Kidney (tissue), 14 donors: ENCODE results near the gene TMEM40. TPM values are rescaled to one million over a fixed set of nuclear protein-coding genes. Genes with fewer than 3 reads are reported as not detected.

Experiments
- DNase-seq, 5 donors: peaks; one replicate each; pipeline ENCODE4 v3.0.0-alpha.2; 2013 to 2020
- FAIRE-seq: peaks from 2 replicates; lab custom pipeline; 2012; peaks lifted over from hg19 to GRCh38; lab: Jason Lieb, UNC
- H3K27ac ChIP-seq, 2 donors: one replicate each; pipeline ENCODE4 v1.7.0; 2013; ENCODE audit warnings: low read depth in 2 of 2, low read length in 2 of 2, inconsistent platforms in 1 of 2
- H3K27me3 ChIP-seq: one replicate; pipeline ENCODE4 v1.7.1; 2013; ENCODE audit warnings: low read length, inconsistent platforms; ENCODE audit not compliant: control insufficient read depth, insufficient read depth
- H3K36me3 ChIP-seq, 3 donors: one replicate each; pipeline versions ENCODE4 v1.7.0 to v1.7.1; 2013; ENCODE audit warnings: low read length in 3 of 3, control low read depth in 1 of 3, inconsistent platforms in 1 of 3; ENCODE audit not compliant: insufficient read depth in 3 of 3, control insufficient read depth in 2 of 3
- H3K4me1 ChIP-seq, 3 donors: one replicate each; pipeline versions ENCODE4 v1.7.0 to v1.7.1; 2013; ENCODE audit warnings: low read length in 3 of 3, inconsistent platforms in 1 of 3, low read depth in 1 of 3; ENCODE audit not compliant: control insufficient read depth in 2 of 3, insufficient read depth in 2 of 3
- H3K4me3 ChIP-seq, 3 donors: one replicate each; pipeline versions ENCODE4 v1.7.0 to v1.8.1; 2013; ENCODE audit warnings: low read length in 3 of 3, control low read depth in 1 of 3, inconsistent platforms in 1 of 3
- H3K9ac ChIP-seq, 3 donors: one replicate each; pipeline versions ENCODE4 v1.7.0 to v1.7.1; 2013; ENCODE audit warnings: low read length in 3 of 3, control low read depth in 1 of 3, inconsistent platforms in 1 of 3
- H3K9me3 ChIP-seq, 3 donors: one replicate each; pipeline versions ENCODE4 v1.7.0 to v1.7.1; 2013; ENCODE audit warnings: low read length in 3 of 3, control low read depth in 1 of 3, inconsistent platforms in 1 of 3; ENCODE audit not compliant: control insufficient read depth in 2 of 3, insufficient read depth in 1 of 3
- CTCF ChIP-seq: IDR thresholded peaks from 3 replicates; pipeline ENCODE4 v1.5.1; 2012; ENCODE audit warnings: mild to moderate bottlenecking, moderate library complexity, borderline replicate concordance; ENCODE audit not compliant: insufficient read depth; ENCODE audit errors: extremely low read depth
- intact Hi-C: fragments of 100-400 bp; cut with DNase I; formaldehyde crosslinking; loops from one replicate; pipeline ENCODE4 v1.11.1; 2022
- polyA plus RNA-seq: library from polyadenylated mRNA; stranded (reverse); fragments of 350-450 nt; fragmentation: Illumina TruSeq; extraction: RNeasy Lipid Tissue Mini Kit (QIAGEN cat#74804); gene quantifications from one replicate; pipeline ENCODE4 v1.2.3, GENCODE V29; 2014; ENCODE audit warnings: low read depth, low replicate concordance; ENCODE audit not compliant: insufficient read depth
- total RNA-seq: library from RNA; stranded (reverse); fragmentation: NEBNext Ultra II Directional; extraction: Animal tissue kit (Norgen Biotek cat#: 25700); gene quantifications from one replicate; pipeline ENCODE4 v1.2.1, GENCODE V29; 2021
- donor health status: control.
- donor health status: control.
- donor health status: control.
- donor health status: control.
- donor health status: control.
- donor health status: DM: yes; HTN: yes; CAD: no.
- donor health status: Normal renal cell carcinoma (clear cell type).

TMEM40 gene
- total and polyA plus RNA-seq, 2 donors from 2014 or later: 0.52 TPM; not detected in 1

GRCh38 chr3:12716605-12717151 lies 42.4 kb downstream of the TMEM40 start:
- no peak for FAIRE-seq
- H3K4me3 ChIP-seq: no peak overlapping the region
- peak in 1 of 5 donors; percentile 71 for DNase-seq
- TF ChIP-seq CTCF: no peak
- H3K9ac ChIP-seq: no peak overlapping the region
- intact Hi-C loops: no loop called here
- H3K27ac ChIP-seq: no peak overlapping the region
- H3K4me1 ChIP-seq: peaks cover 0 to 5% (median 4%) of the 10 kb centered on the region in 3 donors
- no peaks in the 10 kb centered on the region for H3K27me3 ChIP-seq
- no peaks in the 10 kb centered on the region for H3K9me3 ChIP-seq
- no peaks in the 10 kb centered on the region for H3K36me3 ChIP-seq

GRCh38 chr3:12714278-12714677 lies 44.8 kb downstream of the TMEM40 start:
- no peaks in the 10 kb centered on the region for H3K36me3 ChIP-seq
- no peak for TF ChIP-seq CTCF
- H3K27me3 ChIP-seq: no peaks in the 10 kb centered on the region
- no peak overlapping the region for H3K4me3 ChIP-seq
- no peak overlapping the region for H3K27ac ChIP-seq
- no peak for FAIRE-seq
- intact Hi-C loops: no loop called here
- no peak for DNase-seq
- no peaks in the 10 kb centered on the region for H3K9me3 ChIP-seq
- H3K4me1 ChIP-seq: no peaks in the 10 kb centered on the region
- H3K9ac ChIP-seq: no peak overlapping the region

- Histone ChIP-seq H3K4me1 (no peaks in the 10 kb centered on the region), H3K9ac (no peak overlapping the region), H3K4me3 (no peak overlapping the region), H3K27me3 (no peaks in the 10 kb centered on the region), H3K27ac (no peak overlapping the region), H3K36me3 (no peaks in the 10 kb centered on the region), H3K9me3 (no peaks in the 10 kb centered on the region)
- FAIRE-seq (no peak), DNase-seq (no peak)
- intact Hi-C loops: no loop called here
- TF ChIP-seq CTCF: no peak
Observed at GRCh38 chr3:12710062-12710461, 49.0 kb downstream of the TMEM40 start.

- no peak for TF ChIP-seq CTCF
- Histone ChIP-seq H3K4me1 (no peaks in the 10 kb centered on the region), H3K36me3 (no peaks in the 10 kb centered on the region), H3K27me3 (no peaks in the 10 kb centered on the region), H3K9me3 (no peaks in the 10 kb centered on the region), H3K9ac (no peak overlapping the region), H3K4me3 (no peak overlapping the region), H3K27ac (no peak overlapping the region)
- DNase-seq (no peak), FAIRE-seq (no peak)
- intact Hi-C loops: no loop called here
Observed at GRCh38 chr3:12709334-12709733, 49.7 kb downstream of the TMEM40 start.
